ENCODE measurements around the gene CHRDL1.
"Not testable (repeated sequence)": the region's sequence is repeated elsewhere in the genome, so short reads cannot be mapped to it uniquely, and the experiment has no call there.

Gene CHRDL1

GRCh38 chrX:110665223-110666002 lies 130.2 kb downstream of the CHRDL1 start:
- no peak for DNase-seq (ENCODE audit: low spot score)

DNA sequence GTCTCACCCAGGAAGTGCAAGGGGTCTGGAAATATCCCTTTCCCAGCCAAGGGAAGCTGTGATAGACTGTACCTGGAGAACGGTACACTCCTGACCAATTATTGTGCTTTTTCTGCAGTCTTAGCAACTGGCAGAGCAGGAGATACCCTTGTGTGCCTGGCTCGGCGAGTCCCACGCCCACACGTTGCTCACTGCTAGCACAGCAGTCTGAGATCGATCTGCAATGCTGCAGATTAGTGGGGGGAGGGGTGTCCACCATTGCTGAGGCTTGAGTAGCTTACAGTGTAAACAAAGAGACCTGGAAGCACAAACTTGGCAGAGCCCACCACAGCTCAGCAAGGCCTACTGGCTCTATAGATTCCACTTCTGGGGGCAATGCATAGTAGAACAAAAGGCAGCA lies 138.5 kb downstream of the CHRDL1 start:
- DNase-seq (ENCODE audit: low spot score) = no peak

DNA sequence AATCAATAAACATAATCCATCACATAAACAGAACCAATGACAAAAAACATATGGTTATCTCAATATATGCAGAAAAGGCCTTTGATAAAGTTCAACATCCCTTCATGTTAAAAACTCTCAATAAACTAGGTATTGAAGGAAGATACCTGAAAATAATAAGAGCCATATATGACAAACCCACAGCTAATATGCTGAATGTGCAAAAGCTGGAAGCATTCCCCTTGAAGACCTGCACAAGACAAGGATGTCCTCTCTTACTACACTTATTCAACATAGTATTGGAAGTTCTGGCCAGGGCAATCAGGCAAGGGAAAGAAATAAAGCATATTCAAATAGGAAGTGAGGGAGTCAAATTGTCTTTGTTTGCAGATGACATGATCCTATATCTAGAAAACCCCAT lies 141.3 kb downstream of the CHRDL1 start:
- not testable (repeated sequence) for DNase-seq (ENCODE audit: low spot score)

- no peak for DNase-seq (ENCODE audit: low spot score)
Measured at GRCh38 chrX:110646386-110646785, 149.2 kb downstream of the CHRDL1 start.
